Measurements from ENCODE around the gene SPTBN2. TPM values are rescaled to one million over a fixed set of nuclear protein-coding genes. Genes with fewer than 3 reads are reported as not detected.
"Not testable (repeated sequence)": the region's sequence is repeated elsewhere in the genome, so short reads cannot be mapped to it uniquely, and the experiment has no call there.

Gene SPTBN2
- total RNA-seq, 1 experiment from 2014 or later, result 0.57 TPM

DNA sequence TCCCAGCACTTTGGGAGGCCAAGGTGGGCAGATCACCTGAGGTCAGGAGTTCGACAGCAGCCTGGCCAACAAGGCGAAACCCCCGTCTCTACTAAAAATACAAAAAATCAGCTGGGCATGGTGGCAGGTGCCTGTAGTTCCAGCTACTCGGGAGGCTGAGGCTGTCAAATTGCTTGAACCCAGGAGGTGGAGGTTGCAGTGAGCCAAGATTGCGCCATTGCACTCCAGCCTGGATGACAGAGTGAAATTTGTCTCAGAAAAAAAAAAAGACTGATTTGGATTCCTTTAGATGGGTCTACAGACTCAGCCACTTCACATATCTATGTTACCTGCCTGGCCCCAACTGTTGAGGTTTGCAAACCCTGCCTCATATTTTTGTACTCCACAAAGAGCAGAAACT is 4.8 kb downstream of the SPTBN2 start:
- DNase-seq (ENCODE audit: low read depth), result not testable (repeated sequence)

DNA sequence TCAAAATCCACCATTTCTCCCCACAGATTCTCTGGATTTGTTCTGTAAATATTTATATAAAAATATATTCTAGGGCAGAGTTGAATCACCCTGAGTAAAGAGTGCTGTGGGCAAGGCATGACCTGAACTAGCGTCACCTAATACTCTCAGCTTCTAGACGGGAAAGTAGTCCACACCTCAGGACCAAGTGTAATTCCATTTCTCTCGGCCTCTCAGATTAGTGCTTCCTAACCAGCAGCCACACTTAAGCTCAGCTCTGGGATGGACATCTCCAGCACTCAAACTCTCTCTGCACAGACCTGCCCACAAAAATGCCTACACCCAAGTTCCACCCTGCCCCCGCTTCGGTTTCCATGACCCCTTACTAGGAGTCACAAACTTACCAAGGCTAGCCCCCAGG is 5.3 kb downstream of the SPTBN2 start:
- no peak for DNase-seq (ENCODE audit: low read depth)

- no peak for DNase-seq (ENCODE audit: low read depth)
These were observed 6.0 kb downstream of the SPTBN2 start for GRCh38 chr11:66722745-66723651.

GRCh38 chr11:66721939-66722338 is 7.1 kb downstream of the SPTBN2 start:
- no peak for DNase-seq (ENCODE audit: low read depth)

- DNase-seq (ENCODE audit: low read depth), result no peak
These were observed 8.0 kb downstream of the SPTBN2 start for GRCh38 chr11:66720899-66721470.

DNA sequence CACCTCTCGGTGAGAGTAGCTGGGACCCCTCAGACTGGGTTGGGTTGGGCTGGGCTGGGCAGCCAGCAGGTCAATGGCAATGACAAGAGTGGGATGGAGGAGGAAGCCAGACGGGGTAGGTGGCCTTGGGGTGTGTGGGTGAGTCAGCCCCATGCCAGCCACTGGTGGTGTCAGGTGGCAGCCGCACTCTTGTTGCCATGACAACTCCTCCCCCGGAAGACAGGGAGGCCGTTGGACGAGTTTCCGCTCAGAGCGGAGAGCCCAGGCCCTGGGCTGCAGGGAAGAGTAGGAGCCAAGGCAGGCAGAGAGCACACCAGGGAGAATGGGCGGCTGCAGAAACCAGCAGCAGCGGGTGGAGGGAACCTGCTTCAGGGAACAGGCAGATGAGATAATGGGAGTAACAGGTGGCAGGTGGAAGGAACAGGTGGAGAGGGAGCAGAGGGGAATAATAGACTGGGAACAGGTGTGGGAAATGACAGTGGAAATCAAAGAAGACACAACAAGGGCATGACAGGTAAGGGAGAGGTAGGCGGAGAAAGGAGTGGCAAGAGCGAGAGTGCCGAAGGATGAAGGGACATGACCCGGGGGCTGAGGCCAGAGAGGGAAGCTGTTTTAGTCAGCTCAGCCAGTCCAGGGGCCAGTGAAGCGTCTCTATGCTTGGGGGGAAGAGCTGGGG is 8.7 kb downstream of the SPTBN2 start:
- peak; percentile 74 for DNase-seq (ENCODE audit: low read depth)

- DNase-seq (ENCODE audit: low read depth), result no peak
These were observed 9.7 kb downstream of the SPTBN2 start for GRCh38 chr11:66719111-66719872.

DNA sequence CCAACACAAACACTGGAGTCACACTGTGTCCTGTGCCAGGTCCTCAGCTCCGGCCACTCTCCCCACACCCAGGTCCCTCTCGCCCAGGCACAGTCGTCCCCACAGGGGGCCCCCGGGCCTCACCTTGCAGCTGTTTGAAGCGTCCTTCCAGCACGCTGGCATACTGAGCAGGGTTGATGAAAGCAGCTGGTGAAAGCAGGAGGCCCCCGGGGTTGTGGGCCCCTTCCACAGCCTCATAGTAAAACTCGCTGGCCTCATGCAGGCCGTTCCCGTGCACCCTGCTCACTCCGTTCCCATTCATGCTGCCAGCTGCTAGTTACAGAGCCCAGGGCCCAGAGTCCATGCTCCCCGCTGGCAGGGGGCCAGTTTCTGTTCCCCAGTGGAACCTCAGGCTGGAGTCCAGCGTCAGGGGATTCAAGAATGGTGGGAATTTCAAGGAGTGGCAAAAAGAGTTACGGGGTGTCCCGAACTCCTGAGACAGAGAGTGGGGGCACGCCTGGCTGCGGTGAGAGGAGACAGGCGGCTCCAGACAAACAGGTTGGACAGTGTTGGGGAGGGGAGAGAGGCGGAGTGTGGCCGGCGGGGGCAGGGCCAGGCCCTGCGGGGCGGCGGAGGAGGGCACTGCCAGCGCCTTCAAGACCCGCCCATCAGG is 10.6 kb downstream of the SPTBN2 start:
- DNase-seq (ENCODE audit: low read depth), result no peak

DNA sequence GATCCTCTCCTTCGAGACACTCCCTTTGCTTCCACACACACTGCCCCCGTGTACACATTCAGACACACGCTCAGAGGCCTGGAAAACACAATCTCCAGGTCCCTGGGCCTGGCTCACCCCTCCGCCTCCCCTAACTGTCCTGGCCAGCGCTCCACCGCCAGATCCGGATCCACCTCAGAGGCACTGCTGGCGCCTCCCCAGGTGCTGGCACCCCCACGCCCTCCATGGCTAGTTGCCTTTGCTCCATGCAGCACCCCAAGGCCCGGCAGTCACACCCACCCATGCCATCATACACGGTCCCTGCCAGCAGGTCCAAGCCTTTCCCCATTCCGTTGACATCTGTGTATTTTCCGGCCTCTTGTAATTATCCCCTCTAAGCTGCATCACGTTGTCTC is 11.1 kb downstream of the SPTBN2 start:
- no peak for DNase-seq (ENCODE audit: low read depth)

DNA sequence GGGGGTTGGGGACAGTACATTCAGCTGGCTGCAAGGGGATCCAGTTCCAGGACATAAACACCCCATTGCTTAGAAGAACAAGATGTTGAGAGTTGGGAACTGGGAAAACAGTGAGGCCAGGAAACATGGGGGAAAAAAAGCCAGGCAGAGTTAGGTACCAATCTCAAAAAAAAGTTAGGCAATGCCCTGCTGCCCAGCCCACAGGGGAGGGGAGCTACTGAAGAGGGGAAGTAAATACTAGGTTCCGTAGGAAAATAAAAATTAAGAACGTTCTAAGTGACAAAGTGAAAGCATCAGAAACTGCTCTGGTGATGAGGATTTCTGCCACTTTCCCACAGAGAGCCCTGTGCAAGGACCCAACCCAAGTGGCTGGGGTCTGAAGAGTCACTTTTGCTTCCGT is 12.0 kb downstream of the SPTBN2 start:
- no peak for DNase-seq (ENCODE audit: low read depth)

DNA sequence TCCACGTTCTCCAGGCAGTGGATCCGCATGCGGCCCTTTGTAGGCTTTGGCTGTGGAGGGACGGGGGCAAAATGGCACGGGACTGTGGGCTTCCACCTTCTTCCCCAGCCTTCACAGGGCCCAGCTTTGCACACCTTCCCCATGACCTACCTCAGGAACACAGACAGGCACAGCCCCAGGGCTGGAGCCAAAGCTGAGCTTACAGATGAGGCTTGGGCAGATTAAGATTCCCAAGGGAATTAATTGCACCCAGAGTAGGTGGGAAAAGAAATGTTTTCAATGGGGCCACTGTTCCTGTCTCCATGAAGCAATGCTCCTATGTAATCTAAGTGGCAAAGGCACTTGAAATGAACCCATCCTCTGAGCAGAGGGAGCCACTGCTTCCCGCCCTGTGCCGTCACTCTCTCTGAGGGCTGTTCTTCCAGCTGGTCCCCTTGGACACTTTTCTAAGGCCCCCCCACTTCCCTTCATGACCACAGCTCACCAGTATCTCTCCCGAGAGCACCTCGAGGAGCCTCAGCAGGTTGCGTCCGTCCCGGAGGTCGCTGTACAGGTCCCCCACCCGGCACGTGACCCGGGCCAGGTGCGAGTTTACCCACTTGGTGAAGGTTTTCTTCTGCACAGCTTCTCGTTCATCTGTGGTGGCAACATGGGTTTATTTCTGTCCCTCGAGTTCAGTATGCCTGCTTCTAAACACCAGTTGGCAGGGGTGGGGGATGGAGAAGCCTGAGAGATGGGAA is 13.5 kb downstream of the SPTBN2 start:
- no peak for DNase-seq (ENCODE audit: low read depth)

- no peak for DNase-seq (ENCODE audit: low read depth)
These were observed 15.1 kb downstream of the SPTBN2 start for GRCh38 chr11:66713746-66714480.

GRCh38 chr11:66710384-66710930 is 18.6 kb downstream of the SPTBN2 start:
- DNase-seq (ENCODE audit: low read depth), result no peak

DNA sequence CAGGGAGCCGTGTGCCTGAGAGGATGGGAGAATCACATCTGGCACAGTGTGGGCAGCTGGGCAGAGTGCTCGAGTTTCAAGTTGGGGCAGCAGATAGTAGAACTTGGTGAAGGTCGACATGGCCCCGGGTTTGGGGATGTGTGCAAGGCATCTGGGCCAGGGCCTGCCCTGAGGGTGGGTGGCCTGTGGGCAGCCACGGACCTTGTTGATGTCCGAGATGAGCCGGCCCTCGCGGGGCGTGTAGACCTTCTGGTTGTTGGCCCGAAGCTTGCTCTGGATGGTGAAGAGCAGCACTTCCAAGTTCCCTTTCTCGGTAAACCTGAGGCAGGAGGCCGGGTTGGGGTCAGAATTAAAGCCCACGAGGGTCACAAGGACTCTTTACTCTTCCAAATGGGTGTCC is 20.3 kb downstream of the SPTBN2 start:
- DNase-seq (ENCODE audit: low read depth), result no peak

GRCh38 chr11:66708094-66708493 is 20.9 kb downstream of the SPTBN2 start:
- no peak for DNase-seq (ENCODE audit: low read depth)

DNA sequence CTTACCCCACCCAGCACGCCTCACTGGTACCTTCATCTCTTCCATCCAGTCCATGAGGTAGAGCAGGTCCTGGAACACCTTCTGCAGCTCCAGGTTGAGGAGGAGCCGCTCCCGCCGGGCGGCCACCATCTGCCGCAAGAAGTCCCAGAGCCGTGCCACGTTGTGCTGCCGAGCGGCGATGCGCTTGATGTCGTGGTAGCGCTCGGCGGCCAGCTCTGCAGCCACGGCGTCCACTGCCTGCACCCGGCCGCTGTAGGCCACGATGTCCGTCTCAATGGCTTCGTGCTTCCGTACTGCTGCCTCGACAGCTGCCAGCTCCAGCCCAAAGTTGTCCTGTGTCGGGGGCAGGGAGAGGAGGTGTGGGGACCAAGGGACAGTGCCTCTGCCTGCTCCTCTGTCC is 21.5 kb downstream of the SPTBN2 start:
- DNase-seq (ENCODE audit: low read depth), result no peak

DNA sequence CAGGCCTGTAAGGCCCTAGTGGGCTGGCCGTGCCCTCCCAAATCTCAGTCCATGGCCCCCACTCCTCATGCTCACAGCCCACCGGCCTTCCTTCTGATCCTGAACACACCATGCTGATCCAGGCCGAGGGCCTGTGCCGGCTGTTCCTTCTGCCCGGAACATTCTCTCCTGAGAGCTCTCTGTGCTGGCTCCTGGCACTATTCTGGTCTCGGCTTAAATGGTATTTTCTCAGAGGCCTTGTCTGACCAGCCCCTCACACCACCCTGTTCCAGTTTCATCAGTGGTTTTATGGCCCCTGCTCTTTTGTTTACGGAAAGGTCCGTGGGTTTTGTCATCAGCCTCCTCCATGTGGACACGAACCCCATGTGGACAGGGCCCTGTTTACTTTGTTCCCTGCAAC is 22.0 kb downstream of the SPTBN2 start:
- DNase-seq (ENCODE audit: low read depth), result no peak

DNA sequence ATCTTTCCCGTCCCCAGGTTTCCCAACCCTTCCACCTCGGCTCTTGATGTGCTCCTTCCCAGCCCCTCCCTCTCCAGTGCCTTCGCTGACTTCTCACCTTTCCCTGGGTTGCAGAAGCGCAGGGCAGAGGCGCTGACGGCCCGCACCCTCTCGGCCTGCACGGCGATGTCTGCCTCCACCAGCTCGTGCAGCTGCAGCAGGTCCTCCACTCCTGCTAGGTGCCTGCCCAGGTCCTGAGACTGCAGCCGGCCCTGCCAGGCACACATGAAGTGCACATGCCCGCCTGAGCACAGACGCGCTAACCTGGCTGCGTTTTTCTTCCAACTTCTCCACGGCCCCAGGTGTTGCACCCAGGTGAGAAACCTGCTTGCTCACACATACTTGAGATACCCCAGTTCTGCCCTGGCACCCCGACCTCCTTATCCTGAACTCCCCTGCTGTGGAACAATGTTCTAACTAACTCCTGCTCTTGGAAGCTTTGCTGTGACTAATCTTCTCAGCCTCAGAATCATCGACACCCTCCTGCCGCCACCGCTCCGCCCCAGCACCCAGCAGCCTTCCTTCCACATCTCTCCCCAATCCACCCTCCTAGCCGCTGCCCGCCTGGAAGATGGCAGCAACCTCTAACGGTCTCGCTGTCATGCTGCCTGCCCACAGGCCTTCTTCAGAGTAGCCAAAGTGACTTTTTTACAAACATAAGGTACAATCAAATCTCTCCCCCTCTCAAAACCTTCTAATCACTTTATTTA is 23.3 kb downstream of the SPTBN2 start:
- no peak for DNase-seq (ENCODE audit: low read depth)
